ENCODE measurements around the gene COQ2. TPM values are rescaled to one million over a fixed set of nuclear protein-coding genes. Genes with fewer than 3 reads are reported as not detected.

COQ2 gene
- total RNA-seq, 1 experiment from 2014 or later = 19.8 TPM

DNA sequence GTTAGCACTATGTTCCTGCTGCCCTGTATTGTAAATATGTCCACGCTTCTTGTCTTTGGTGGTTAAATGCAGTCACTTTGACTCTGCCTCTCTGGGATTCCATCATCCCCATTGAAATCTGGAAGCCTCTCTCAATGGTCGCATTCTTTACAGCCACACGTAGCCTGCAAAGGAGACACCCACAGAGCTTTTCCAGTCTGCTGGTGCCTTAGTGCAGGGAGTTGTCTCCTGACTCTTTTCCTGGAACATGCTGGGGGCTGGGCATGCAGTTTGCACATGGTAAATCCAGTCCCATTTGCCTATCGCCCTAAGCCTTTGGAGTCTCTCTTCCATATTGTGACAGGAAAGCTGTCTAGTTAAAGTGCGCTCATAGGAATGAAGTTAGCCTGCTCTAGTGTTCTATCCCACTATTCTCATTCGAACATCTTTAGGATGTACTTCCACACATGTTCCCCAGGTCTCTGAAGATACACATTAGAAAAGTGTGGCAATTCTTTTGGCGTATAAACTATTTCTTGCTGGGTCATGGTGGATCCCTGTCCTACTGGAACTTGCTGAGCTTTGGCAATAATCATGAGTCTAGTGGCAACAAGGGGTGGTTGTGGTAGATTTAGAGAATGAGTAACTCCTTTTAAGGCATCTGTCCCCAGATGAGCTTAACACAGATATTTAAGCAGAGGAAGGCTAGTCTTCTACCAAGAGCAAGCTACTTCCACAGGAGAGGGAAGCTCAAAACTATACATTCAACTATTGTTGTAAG, 33.7 kb downstream of the COQ2 start:
- H4K8ac ChIP-seq (replicated peaks; ENCODE audit: insufficient read length, low read depth, low read length) = no peak overlapping the region
- H4K91ac ChIP-seq (ENCODE audit: insufficient read length, low read depth, low read length) = no peak overlapping the region
- Mint-ChIP-seq H3K36me3 (ENCODE audit: insufficient read depth in 1 of 3, low read depth in 3 of 3) (no peaks in the 10 kb centered on the region), H3K9me3 (no peaks in the 10 kb centered on the region), H3K27me3 (ENCODE audit: low read depth) (no peaks in the 10 kb centered on the region), H3K4me1 (peaks cover 9 to 10% of the 10 kb centered on the region in 2 experiments), H3K27ac (no peak overlapping the region; a peak in 1 of 7 replicates), H3K4me3 (no peak overlapping the region)
- DNase-seq = no peak
- H3K79me1 ChIP-seq (ENCODE audit: insufficient read depth, low read depth, low read length, poor library complexity, severe bottlenecking) = no peaks in the 10 kb centered on the region
- no peak overlapping the region for H3K9ac ChIP-seq (ENCODE audit: extremely low read depth, insufficient read length, low read length)
- H4K5ac ChIP-seq (ENCODE audit: insufficient read length, low read depth, low read length) = no peak overlapping the region
- H2BK15ac ChIP-seq (ENCODE audit: low read depth, low read length) = no peak overlapping the region
- H3K9me3 ChIP-seq (ENCODE audit: control insufficient read depth, low read depth, low read length) = no peaks in the 10 kb centered on the region
- WGBS (ENCODE audit: extremely low coverage, insufficient read length, low lambda C conversion rate) = no CpG with 5 or more reads among the region's 7 CpGs
- H3K56ac ChIP-seq (ENCODE audit: insufficient read length, low read depth, low read length) = no peak overlapping the region
- no peak overlapping the region for H3K18ac ChIP-seq (ENCODE audit: insufficient read length, low read depth, low read length)
- H3K4ac ChIP-seq (ENCODE audit: low read depth, low read length) = no peak overlapping the region
- no peak for TF ChIP-seq CTCF (conservative IDR thresholded peaks at IDR 0.05)
- no peaks in the 10 kb centered on the region; the same call in 1 of the 2 replicates for H3K4me1 ChIP-seq (ENCODE audit: insufficient read depth, low read length)
- H3T11ph ChIP-seq (ENCODE audit: low read length) = no peak overlapping the region
- H4K20me1 ChIP-seq (ENCODE audit: control insufficient read depth, insufficient read depth, insufficient read length) = no peaks in the 10 kb centered on the region
- H3K27ac ChIP-seq (ENCODE audit: insufficient read length, low read depth, low read length) = no peak overlapping the region
- H2BK5ac ChIP-seq (ENCODE audit: insufficient read length, low read length) = no peak overlapping the region
- H2AK5ac ChIP-seq (ENCODE audit: insufficient read length, low read length) = no peak overlapping the region
- H2BK20ac ChIP-seq (ENCODE audit: low read depth, low read length, poor library complexity, severe bottlenecking) = no peak overlapping the region
- H3K79me2 ChIP-seq (ENCODE audit: insufficient read depth, low read length) = no peaks in the 10 kb centered on the region
- no peak overlapping the region for H2AFZ ChIP-seq (ENCODE audit: low read length)
- no peak overlapping the region for H3K4me2 ChIP-seq (ENCODE audit: insufficient read depth, insufficient read length, low read length)
- H3K14ac ChIP-seq (ENCODE audit: insufficient read depth, low read length) = no peak overlapping the region
- no peak overlapping the region for H2BK120ac ChIP-seq (ENCODE audit: low read depth, low read length, poor library complexity, severe bottlenecking)
- H3K23ac ChIP-seq (ENCODE audit: insufficient read length, low read depth, low read length) = no peak overlapping the region
- no peak overlapping the region for H2BK12ac ChIP-seq (ENCODE audit: insufficient read length, low read depth, low read length)
- H3K23me2 ChIP-seq (ENCODE audit: insufficient read length, low read depth, low read length, poor library complexity, severe bottlenecking) = no peaks in the 10 kb centered on the region
- H3K27me3 ChIP-seq (ENCODE audit: insufficient read depth, low read length) = no peaks in the 10 kb centered on the region

Measured in H9 (cell line).